ENCODE data around the gene BCL11A.

- TF ChIP-seq CTCF (conservative IDR thresholded peaks at IDR 0.05; ENCODE audit: low read depth, low read length) (no peak), EZH2 (IDR thresholded peaks at IDR 0.05; ENCODE audit: borderline replicate concordance, low read depth, low read length, poor library complexity, severe bottlenecking) (no peak)
Observed at GRCh38 chr2:60446413-60447267, 106.8 kb downstream of the BCL11A start.

Data from A673 (cell line).